GM12878 (cell line): ENCODE measurements around the gene GGT6. TPM values are rescaled to one million over a fixed set of nuclear protein-coding genes. Genes with fewer than 3 reads are reported as not detected.

Experiments used
- ATAC-seq: fragments of 200-7000 bp; cut with Tn5 transposase; 3 replicates; pipeline ENCODE4 v1.9.1; 2020; ENCODE audit warnings: mild to moderate bottlenecking, moderate library complexity
- BruUV-seq: library from RNA; stranded (reverse); fragments of 400-500 nt; replicated peaks from 2 replicates; lab custom pipeline; 2021; lab: Mats Ljungman, UMichigan
- CTCF ChIA-PET: fragments of 300-600 bp; sonication (Branson Sonifier 250); formaldehyde crosslinking; extraction: SDS; loops from one replicate; lab custom pipeline; 2021; ENCODE audit warnings: inconsistent platforms; lab: Yijun Ruan, JAX
- POLR2A ChIA-PET: fragments of 350-600 bp; formaldehyde crosslinking; extraction: SDS; loops from one replicate; lab custom pipeline; 2021; ENCODE audit warnings: inconsistent platforms; lab: Charles Lee
- RAD21 ChIA-PET: fragments of 300-600 bp; sonication (Branson Sonifier 250); formaldehyde crosslinking; loops from one replicate; lab custom pipeline; 2023; ENCODE audit warnings: antibody characterized with exemption; ENCODE audit not compliant: unreplicated experiment; lab: Charles Lee
- SMC1A ChIA-PET: fragments of 300-600 bp; sonication (Branson Sonifier 250); formaldehyde crosslinking; loops from one replicate; lab custom pipeline; 2023; ENCODE audit not compliant: unreplicated experiment, uncharacterized antibody; lab: Charles Lee
- DNase-seq: peaks from one replicate; pipeline ENCODE4 v3.0.0-alpha.2; 2011; ENCODE audit warnings: low read depth, low spot score
- FAIRE-seq: peaks from 3 replicates; lab custom pipeline; 2011; peaks lifted over from hg19 to GRCh38; lab: Jason Lieb, UNC
- H2AFZ ChIP-seq: 2 replicates; pipeline ENCODE4 v1.6.0; 2011; ENCODE audit warnings: low read depth, low read length, control low read depth; ENCODE audit not compliant: control insufficient read depth
- H3K27ac ChIP-seq: 2 replicates; pipeline ENCODE4 v1.5.1; 2011; ENCODE audit warnings: control low read depth; ENCODE audit not compliant: control insufficient read depth, insufficient read depth
- H3K27me3 ChIP-seq, 2 experiments: replicated peaks in 1 of 2; 2 replicates each; pipeline versions ENCODE4 v1.6.0 to v1.6.1; 2011; ENCODE audit warnings: low read length in 1 of 2; ENCODE audit not compliant: control insufficient read depth in 2 of 2, insufficient read depth in 2 of 2
- H3K36me3 ChIP-seq, 2 experiments: 2 replicates each; pipeline ENCODE4 v1.5.1; 2011; ENCODE audit warnings: low read length in 1 of 2; ENCODE audit not compliant: control insufficient read depth in 2 of 2, insufficient read depth in 2 of 2
- H3K4me1 ChIP-seq: 2 replicates; pipeline ENCODE4 v1.6.1; 2011; ENCODE audit warnings: mild to moderate bottlenecking, low read length, moderate library complexity, mixed read lengths; ENCODE audit not compliant: control insufficient read depth, insufficient read depth
- H3K4me2 ChIP-seq: 2 replicates; pipeline ENCODE4 v1.6.0; 2011; ENCODE audit warnings: control low read depth; ENCODE audit not compliant: control insufficient read depth, insufficient read depth
- H3K4me3 ChIP-seq: fragments of 200-600 bp; sonication (generic); 2 replicates; pipeline ENCODE4 v1.5.1; 2016
- H3K79me2 ChIP-seq: 2 replicates; pipeline ENCODE4 v1.6.0; 2011; ENCODE audit warnings: low read length; ENCODE audit not compliant: control insufficient read depth, insufficient read depth
- H3K9ac ChIP-seq: 2 replicates; pipeline ENCODE4 v1.8.0; 2011; ENCODE audit warnings: low read length, control low read depth, mixed read lengths; ENCODE audit not compliant: control insufficient read depth, insufficient read depth
- H3K9me3 ChIP-seq: replicated peaks from 3 replicates; pipeline ENCODE4 v1.5.1; 2011; ENCODE audit warnings: mild to moderate bottlenecking, low read length; ENCODE audit not compliant: control insufficient read depth, insufficient read depth
- H4K20me1 ChIP-seq: 2 replicates; pipeline ENCODE4 v1.6.0; 2011; ENCODE audit not compliant: control insufficient read depth, insufficient read depth
- ATF7 ChIP-seq: fragments of 450-650 bp; IDR thresholded peaks from 2 replicates; pipeline ENCODE4 v1.6.1; 2016; ENCODE audit warnings: low read depth, mild to moderate bottlenecking
- BCL11A ChIP-seq: IDR thresholded peaks from 2 replicates; pipeline ENCODE4 v1.6.1; 2011; ENCODE audit warnings: low read depth, low read length
- BHLHE40 ChIP-seq, 2 experiments: fragments of 450-650 bp in 1 of 2; IDR thresholded peaks; 2 replicates each; pipeline ENCODE4 v1.6.1; 2011 to 2017; ENCODE audit warnings: low read depth in 2 of 2, borderline replicate concordance in 1 of 2, improper control_type of control experiment in 1 of 2, low read length in 1 of 2, mild to moderate bottlenecking in 1 of 2
- BRCA1 ChIP-seq: IDR thresholded peaks from 2 replicates; pipeline ENCODE4 v1.6.1; 2011; ENCODE audit warnings: low read depth, low read length, improper control_type of control experiment
- CBFB ChIP-seq: IDR thresholded peaks from 2 replicates; pipeline ENCODE4 v1.6.1; 2016; ENCODE audit warnings: antibody characterized with exemption, low read depth
- CEBPZ ChIP-seq: fragments of 150-350 bp; IDR thresholded peaks from 2 replicates; pipeline ENCODE4 v1.6.1; 2016; ENCODE audit warnings: low read depth, low read length
- CHD2 ChIP-seq: IDR thresholded peaks from 2 replicates; pipeline ENCODE4 v1.6.1; 2011; ENCODE audit warnings: low read depth, low read length, improper control_type of control experiment, borderline replicate concordance
- HCFC1 ChIP-seq: fragments of 150-350 bp; IDR thresholded peaks from 2 replicates; pipeline ENCODE4 v1.6.1; 2014; ENCODE audit warnings: low read length
- HSF1 ChIP-seq: fragments of 150-350 bp; IDR thresholded peaks from 2 replicates; pipeline ENCODE4 v1.6.1; 2014; ENCODE audit warnings: mild to moderate bottlenecking, low read depth, low read length
- IRF4 ChIP-seq: IDR thresholded peaks from 2 replicates; pipeline ENCODE4 v1.6.1; 2011; ENCODE audit warnings: low read depth, low read length
- JUND ChIP-seq: IDR thresholded peaks from 2 replicates; pipeline ENCODE4 v1.6.1; 2012; ENCODE audit warnings: low read depth, mild to moderate bottlenecking, low read length, improper control_type of control experiment, moderate library complexity
- MYC ChIP-seq: IDR thresholded peaks from 2 replicates; pipeline ENCODE4 v1.6.1; 2011; ENCODE audit warnings: mild to moderate bottlenecking, low read length, moderate library complexity, inconsistent platforms; ENCODE audit not compliant: insufficient read depth, insufficient replicate concordance, insufficient read length, severe bottlenecking
- NR2C2 ChIP-seq: IDR thresholded peaks from 2 replicates; pipeline ENCODE4 v1.6.1; 2011; ENCODE audit warnings: borderline replicate concordance, low read depth; ENCODE audit not compliant: control insufficient read depth, insufficient read length
- PKNOX1 ChIP-seq: fragments of 450-650 bp; IDR thresholded peaks from 2 replicates; pipeline ENCODE4 v1.6.1; 2016; ENCODE audit warnings: mild to moderate bottlenecking
- SKIL ChIP-seq: fragments of 450-650 bp; IDR thresholded peaks from 2 replicates; pipeline ENCODE4 v1.6.1; 2017; ENCODE audit warnings: mild to moderate bottlenecking, low read depth, inconsistent platforms; ENCODE audit not compliant: poor library complexity, severe bottlenecking
- TARDBP ChIP-seq: IDR thresholded peaks from 2 replicates; pipeline ENCODE4 v1.6.1; 2016; ENCODE audit warnings: borderline replicate concordance
- ZNF622 ChIP-seq: fragments of 450-650 bp; IDR thresholded peaks from 2 replicates; pipeline ENCODE4 v1.6.1; 2017; ENCODE audit warnings: mild to moderate bottlenecking, inconsistent platforms
- ZZZ3 ChIP-seq: IDR thresholded peaks from 2 replicates; pipeline ENCODE4 v1.6.1; 2011; ENCODE audit warnings: low read depth; ENCODE audit not compliant: control insufficient read depth, insufficient read length
- WGBS: methylation state at CpG from one replicate; pipeline ENCODE4 v1.1.6; 2016; ENCODE audit warnings: low lambda C conversion rate; ENCODE audit not compliant: insufficient replicate concordance, insufficient coverage; ENCODE audit errors: missing lambda C conversion rate; 5-methylcytosine and 5-hydroxymethylcytosine counted together
- in situ Hi-C: fragments of 300-500 bp; cut with MboI; formaldehyde crosslinking; loops from 9 replicates; pipeline ENCODE4 v1.14.3; 2018; ENCODE audit warnings: mixed read lengths
- intact Hi-C: fragments of 100-400 bp; cut with micrococcal nuclease; formaldehyde crosslinking; loops from one replicate; pipeline ENCODE4 v1.14.2; 2022; ENCODE audit not compliant: unreplicated experiment
- polyA plus RNA-seq, 11 experiments: library from polyadenylated mRNA; depleted of rRNA in 4 of 11; unstranded in 6 of 11; stranded (reverse) in 5 of 11; fragments of >200 nt; fragmentation: Nextera tagmentation in 4 of 11; fragmentation: Illumina TruSeq in 1 of 11; extraction: Ambion mirVana in 4 of 11; extraction: Trizol in 1 of 11; gene quantifications; 1 replicate in 1 of 11; 2 replicates in 10 of 11; pipeline versions ENCODE4 v1.2.1 to v1.2.3, GENCODE V29; 2011 to 2016; ENCODE audit warnings: inconsistent platforms in 2 of 11, missing spikeins in 2 of 11, low read depth in 1 of 11
- total RNA-seq, 4 experiments: library from RNA; depleted of rRNA in 3 of 4; stranded (reverse); fragments of >200 nt in 3 of 4; fragmentation: Illumina TruSeq in 1 of 4; extraction: Trizol in 1 of 4; gene quantifications; 2 replicates each; pipeline versions ENCODE4 v1.2.1 to v1.2.3, GENCODE V29; 2013 to 2021

GGT6 gene
- total and polyA plus RNA-seq, 10 of the 15 experiments (the other 5 are each of a cell fraction or from before 2014, with no cell fraction given) = 0.01 to 0.26 (median 0.13) TPM; not detected in 5

- intact Hi-C loops (no loop called here), in situ Hi-C loops (no loop called here)
- no peak overlapping the region for H3K4me3 ChIP-seq
- H2AFZ ChIP-seq = no peak overlapping the region
- no peak for DNase-seq
- no peaks in the 10 kb centered on the region; a peak in 1 of 4 replicates for H3K27me3 ChIP-seq
- no peak overlapping the region for H3K9ac ChIP-seq
- peaks cover 6% of the 10 kb centered on the region; the same call in 1 of the 2 replicates for H3K4me1 ChIP-seq
- no peak overlapping the region for H3K27ac ChIP-seq
- ChIA-PET CTCF (interaction anchor here (2.0 kb wide), 1 partner anchor 59 kb away, joined by 7 read pairs; no protein-coding TSS in a partner anchor), RAD21 (no interaction called here), POLR2A (no interaction called here), SMC1A (interaction anchor here (1.0 kb wide), 1 partner anchor 11 kb away, joined by 4 read pairs; no protein-coding TSS in a partner anchor)
- no TSS peak for BruUV-seq
- H3K9me3 ChIP-seq = no peaks in the 10 kb centered on the region
- no peaks in the 10 kb centered on the region for H3K79me2 ChIP-seq
- FAIRE-seq = no peak
- WGBS = 45% methylated on average over 3 of the region's 3 CpGs
- H3K36me3 ChIP-seq = no peaks in the 10 kb centered on the region
- ATAC-seq = no peak
- no peaks in the 10 kb centered on the region for H4K20me1 ChIP-seq
- no peak overlapping the region for H3K4me2 ChIP-seq
- TF ChIP-seq TARDBP (no peak), BRCA1 (no peak), HCFC1 (no peak), MYC (no peak), BHLHE40 (IDR thresholded peaks at IDR 0.05; ENCODE audit: borderline replicate concordance in 1 of 2, low read depth in 2 of 2, low read length in 1 of 2) (no peak), CHD2 (no peak), PKNOX1 (no peak), NR2C2 (no peak), HSF1 (no peak), ATF7 (no peak), ZZZ3 (no peak), ZNF622 (no peak), SKIL (no peak), IRF4 (no peak), CEBPZ (no peak), JUND (no peak), BCL11A (no peak), CBFB (no peak)
These were observed 52.2 kb downstream of the GGT6 start for GRCh38 chr17:4508207-4508606.
